HG03280 (cell line): ENCODE measurements around the gene PSMA6.
"Not testable (repeated sequence)": the region's sequence is repeated elsewhere in the genome, so short reads cannot be mapped to it uniquely, and the experiment has no call there.

Experiments used
- ATAC-seq: cut with Tn5 transposase; IDR thresholded peaks from one replicate; pipeline ENCODE4 v1.9.1; 2021; ENCODE audit warnings: mild to moderate bottlenecking, moderate library complexity; ENCODE audit not compliant: unreplicated experiment

The PSMA6 gene

DNA sequence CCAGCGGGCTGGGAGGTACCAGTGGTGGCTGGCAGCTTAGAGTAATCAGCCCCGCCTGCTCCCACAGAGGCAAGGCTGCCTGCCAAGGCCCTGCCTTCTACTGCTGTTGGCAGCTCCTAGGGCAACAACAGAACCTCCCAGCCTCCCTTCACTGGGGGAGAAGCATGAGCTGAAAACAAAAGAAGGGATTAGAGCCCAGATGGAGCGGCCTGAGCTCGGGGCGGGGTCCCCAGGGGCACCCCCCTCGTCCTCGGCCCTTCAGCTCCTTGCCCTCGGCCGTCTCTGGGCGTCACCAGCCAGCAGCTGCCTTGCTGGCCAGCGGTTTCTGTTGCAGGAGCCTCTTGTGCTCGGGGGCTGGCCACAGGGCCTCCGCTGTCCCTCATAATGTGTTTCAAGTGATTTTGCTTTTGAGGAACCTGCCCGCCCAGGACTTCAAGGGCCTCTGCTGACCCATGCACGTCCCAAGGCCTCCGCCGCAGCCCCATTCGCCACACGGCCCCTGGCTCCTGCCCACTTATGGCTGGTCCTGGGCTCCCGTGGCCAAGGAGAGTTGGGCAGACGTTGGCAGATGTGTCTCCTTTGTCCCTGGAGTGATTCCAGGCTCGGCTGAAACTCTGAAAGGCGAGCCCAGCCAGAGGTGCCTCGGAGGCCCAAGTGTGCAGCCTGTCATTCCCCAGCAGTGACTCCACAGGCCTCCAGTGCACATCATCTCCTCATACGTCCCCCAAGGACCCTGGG, 49.7 kb downstream of the PSMA6 start:
- ATAC-seq = no peak

DNA sequence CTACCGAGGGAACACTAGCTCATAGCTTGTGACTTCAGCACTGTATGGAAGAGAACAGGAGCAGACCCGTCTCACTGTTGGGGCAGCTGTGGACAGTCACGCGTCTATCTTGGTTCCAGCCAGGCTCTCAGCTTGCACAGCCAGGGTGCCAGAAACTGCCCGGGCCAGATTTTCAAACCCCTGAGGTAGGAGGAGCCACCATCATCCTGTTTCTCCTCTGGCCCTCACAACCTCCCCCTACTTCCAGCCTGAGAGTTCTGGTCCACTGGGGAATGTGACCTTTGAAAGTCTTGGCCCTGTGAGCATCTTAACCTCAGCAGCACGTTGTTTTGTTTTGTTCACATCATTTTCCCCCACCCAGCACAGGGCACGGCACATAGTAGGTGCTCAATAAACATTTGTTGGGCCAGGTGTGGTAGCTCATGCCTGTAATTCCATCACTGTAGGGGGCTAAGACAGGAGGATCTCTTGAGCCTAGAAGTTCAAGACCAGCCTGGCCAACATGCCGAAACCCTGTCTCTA, 50.4 kb downstream of the PSMA6 start:
- no peak for ATAC-seq

GRCh38 chr14:35343702-35344101, 51.5 kb downstream of the PSMA6 start:
- ATAC-seq = no peak

GRCh38 chr14:35344107-35344807, 52.1 kb downstream of the PSMA6 start:
- ATAC-seq = no peak

- ATAC-seq = no peak
Measured at GRCh38 chr14:35346738-35347322, 54.6 kb downstream of the PSMA6 start.

DNA sequence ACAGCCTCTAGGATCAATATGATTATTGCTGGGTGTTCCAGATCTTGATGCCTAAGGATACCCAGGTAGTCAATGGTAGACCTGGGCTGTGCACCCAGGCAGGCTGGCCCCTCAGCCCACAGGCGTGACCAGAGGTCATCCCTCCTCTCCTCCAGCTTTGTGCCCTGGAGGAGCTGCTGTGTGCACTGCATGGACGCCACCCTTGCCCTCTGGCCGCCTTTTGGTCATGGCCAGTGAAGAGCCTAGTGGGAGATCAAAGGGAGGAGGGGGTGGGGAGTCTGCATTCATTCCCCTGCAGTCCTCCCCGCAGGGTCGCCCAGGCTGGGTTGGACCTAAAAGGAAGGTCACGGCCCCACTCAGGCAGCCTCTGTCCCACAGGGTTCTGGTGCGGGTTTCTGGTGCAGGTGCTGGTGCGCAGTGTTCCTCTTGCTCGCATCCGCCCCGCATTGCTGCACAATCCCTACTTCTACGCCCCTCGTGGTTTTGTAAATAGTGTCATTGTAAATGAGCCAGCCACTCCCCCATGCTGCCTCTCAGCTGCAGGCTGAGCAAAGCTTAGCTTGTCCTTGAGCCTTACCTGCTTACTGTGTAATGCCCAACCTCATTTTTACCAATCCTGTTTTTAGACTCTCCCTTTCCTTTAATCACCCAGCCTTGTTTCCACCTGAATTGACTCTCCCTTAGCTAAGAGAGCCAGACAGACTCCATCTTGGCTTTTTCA, 55.3 kb downstream of the PSMA6 start:
- ATAC-seq = no peak

DNA sequence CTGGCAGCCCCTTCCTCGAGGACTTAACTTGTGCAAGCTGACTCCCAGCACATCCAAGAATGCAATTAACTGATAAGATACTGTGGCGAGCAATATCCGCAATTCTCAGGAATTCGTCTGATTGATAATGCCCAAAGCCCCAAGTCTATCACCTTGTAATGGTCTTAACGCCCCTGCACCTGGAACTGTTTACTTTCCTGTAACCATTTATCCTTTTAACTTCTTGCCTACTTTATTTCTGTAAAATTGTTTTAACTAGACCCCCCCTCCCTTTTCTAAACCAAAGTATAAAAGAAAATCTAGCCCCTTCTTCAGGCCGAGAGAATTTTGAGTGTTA, 55.8 kb downstream of the PSMA6 start:
- not testable (repeated sequence) for ATAC-seq

- ATAC-seq = no peak
Measured at GRCh38 chr14:35349496-35350365, 57.5 kb downstream of the PSMA6 start.

DNA sequence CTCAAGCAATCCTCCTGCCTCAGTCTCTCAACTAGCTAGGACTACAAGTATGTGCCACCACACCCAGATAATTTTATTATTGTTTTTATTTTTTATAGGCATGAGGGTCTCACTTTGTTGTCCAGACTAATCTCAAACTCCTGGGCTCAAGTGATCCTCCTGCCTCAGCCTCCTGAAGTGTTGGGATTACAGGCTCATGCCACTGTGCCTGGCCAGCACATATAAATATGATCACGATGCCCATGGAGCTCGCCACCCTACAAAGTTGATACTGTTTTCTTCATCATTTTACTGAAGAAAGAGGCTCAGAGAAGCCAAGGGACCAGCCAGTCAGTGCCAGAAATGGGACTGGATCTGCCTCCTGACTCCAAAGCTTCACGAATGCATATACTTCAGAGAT, 59.3 kb downstream of the PSMA6 start:
- ATAC-seq = no peak

GRCh38 chr14:35351897-35352273, 59.7 kb downstream of the PSMA6 start:
- ATAC-seq = no peak

DNA sequence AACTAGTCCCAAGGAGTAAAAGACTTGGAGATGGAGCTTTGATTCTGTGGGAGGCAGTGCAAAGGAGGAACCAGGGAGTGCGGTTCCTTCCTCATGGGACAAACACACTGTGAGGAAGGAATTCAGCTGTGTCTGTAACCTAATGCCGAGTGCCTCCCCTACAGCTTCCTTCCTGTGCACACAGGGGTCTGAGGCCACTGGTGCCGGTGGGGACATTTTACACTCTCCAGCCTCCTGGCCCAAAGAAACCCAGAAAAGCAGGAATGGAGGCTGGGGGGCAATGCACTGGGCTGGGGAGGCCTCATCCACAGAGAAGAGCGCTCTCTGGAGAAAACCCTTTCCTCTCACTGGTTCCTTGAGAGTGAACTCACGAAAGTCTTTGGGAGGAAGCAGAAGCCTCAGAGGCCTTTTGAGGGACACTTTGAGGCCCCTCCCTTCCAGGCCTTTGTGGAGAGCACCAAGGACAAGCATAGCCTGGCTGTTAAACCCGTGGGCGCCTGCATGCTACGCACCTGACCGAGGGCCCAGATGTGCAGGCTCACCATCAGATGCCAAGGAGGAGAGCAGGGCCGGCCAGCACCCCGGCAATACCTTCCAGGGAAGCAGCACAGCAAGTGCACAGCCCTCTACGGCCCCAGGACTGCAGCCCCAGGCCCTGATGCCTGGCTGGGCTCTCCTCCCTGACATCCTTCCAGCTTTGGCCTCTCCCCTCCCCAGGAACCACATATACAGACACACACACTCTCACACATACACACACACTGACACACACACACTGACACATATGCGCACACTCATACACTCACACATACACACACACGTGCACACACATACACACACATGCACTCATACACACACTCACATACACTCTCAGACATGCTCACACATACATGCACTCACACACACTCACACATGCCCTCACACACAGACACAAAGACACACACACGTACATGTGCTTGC, 60.4 kb downstream of the PSMA6 start:
- no peak for ATAC-seq

- no peak for ATAC-seq
Measured at GRCh38 chr14:35353409-35354172, 61.4 kb downstream of the PSMA6 start.

GRCh38 chr14:35355235-35355634, 63.1 kb downstream of the PSMA6 start:
- ATAC-seq = not testable (repeated sequence)

DNA sequence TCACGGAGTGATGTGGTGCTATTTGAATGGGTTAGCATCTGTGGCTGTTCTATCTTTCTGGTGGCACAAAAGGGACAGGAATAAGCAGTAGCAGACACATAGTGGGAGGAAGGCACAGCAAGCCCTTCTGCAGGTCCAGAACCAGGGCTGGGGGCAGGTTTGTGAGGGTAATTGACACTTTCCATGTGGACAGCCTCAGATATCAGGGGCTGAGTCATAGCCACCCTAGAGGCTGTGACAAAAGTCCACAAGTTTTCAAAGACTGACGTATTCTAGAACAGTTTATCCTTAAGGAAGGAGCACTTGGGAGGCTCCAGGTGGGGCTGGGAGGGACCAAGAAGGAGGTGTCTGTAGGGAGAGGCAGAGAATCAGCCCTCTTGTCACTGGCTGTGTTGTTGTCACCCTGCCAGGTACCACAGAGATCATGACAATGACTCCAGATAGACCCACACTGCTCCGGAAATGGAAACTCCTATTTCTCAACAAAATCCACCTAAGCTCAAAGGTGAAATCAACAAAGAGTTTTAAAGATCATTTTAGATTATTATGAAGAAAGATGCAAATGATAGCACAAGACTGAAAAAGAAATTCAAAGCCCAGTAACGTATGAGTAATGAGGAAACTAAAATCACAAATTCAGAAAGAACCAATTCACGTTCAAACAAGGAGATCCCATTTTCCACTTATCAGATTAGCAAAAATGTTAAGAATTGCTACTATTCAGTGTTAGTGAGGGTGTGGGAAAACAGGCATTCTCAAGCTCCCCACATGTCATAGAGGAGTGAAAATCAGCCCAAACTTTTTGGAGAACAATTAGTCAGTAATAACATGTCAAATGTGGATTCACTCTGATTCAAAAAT, 64.0 kb downstream of the PSMA6 start:
- ATAC-seq = no peak

DNA sequence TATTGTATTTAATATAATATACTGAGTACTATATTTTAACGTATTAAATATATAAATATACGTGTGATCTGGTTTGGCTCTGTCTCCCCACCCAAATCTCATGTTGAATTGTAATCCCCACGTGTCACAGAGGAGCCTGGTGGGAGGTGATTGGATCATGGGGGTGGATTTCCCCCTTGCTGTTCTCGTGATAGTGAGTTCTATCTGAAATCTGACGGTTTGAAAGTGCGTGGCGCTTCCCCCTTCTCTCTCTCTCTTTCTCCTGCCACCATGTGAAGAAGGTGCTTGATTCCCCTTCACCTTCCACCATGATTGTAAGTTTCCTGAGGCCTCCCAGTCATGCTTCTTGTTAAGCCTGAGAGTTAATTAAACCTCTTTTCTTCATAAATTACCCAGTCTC, 67.5 kb downstream of the PSMA6 start:
- ATAC-seq = not testable (repeated sequence)

DNA sequence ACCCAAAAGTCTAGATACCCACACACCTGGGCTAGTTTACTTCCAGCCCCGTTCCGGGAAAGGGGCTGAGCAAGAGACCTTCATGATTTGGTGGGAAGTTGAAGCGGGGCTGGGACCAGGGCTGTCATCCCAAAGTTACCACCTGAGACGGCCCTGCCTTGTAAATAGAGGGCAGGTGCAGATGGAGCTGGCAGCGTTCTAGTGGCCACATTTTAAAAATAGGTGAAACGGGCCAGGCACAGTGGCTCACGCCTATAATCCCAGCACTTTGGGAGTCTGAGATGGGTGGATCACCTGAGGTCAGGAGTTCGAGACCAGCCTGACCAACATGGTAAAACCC, 68.9 kb downstream of the PSMA6 start:
- no peak for ATAC-seq

GRCh38 chr14:35362450-35362849, 70.3 kb downstream of the PSMA6 start:
- no peak for ATAC-seq

DNA sequence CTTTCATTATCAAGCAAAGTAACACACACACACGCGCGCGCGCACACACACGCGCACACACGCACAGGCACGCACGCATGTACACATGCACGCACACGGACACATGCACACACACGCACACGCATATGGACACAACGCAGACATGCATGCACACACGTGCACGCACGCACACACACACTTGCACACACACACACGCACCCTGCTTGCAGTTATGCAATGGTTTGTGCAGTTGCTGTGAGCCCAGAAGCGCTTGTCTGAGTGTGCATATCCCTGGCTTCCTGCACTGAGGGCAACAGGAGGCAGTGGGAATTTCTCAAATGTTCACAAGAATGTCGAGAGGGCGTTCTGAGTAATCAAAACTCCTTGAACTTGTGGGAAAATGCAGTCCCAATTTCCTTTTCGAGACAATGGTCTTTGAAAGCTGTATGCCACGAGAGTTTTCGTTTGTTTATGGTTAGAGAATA, 70.8 kb downstream of the PSMA6 start:
- no peak for ATAC-seq
